LNCaP clone FGC (cell line): ENCODE results near the gene AGFG2.

Source experiments
- DNase-seq: peaks from one replicate; pipeline ENCODE4 v3.0.0-alpha.2; 2011; ENCODE audit warnings: low read depth
- H3K4me3 ChIP-seq: 2 replicates; pipeline ENCODE4 v1.5.1; 2011; ENCODE audit warnings: mild to moderate bottlenecking, low read depth, low read length, control low read depth
- TF ChIP-seq, protein P1 (sequence below): IDR thresholded peaks from 2 replicates; pipeline ENCODE4 v1.5.1; 2012; ENCODE audit warnings: mild to moderate bottlenecking; ENCODE audit not compliant: control insufficient read depth, insufficient read depth; ENCODE audit errors: extremely low read depth

Gene AGFG2

GRCh38 chr7:100595188-100595587 lies 56.2 kb downstream of the AGFG2 start:
- no peak overlapping the region for H3K4me3 ChIP-seq
- DNase-seq = no peak
- TF ChIP-seq, protein P1, sequence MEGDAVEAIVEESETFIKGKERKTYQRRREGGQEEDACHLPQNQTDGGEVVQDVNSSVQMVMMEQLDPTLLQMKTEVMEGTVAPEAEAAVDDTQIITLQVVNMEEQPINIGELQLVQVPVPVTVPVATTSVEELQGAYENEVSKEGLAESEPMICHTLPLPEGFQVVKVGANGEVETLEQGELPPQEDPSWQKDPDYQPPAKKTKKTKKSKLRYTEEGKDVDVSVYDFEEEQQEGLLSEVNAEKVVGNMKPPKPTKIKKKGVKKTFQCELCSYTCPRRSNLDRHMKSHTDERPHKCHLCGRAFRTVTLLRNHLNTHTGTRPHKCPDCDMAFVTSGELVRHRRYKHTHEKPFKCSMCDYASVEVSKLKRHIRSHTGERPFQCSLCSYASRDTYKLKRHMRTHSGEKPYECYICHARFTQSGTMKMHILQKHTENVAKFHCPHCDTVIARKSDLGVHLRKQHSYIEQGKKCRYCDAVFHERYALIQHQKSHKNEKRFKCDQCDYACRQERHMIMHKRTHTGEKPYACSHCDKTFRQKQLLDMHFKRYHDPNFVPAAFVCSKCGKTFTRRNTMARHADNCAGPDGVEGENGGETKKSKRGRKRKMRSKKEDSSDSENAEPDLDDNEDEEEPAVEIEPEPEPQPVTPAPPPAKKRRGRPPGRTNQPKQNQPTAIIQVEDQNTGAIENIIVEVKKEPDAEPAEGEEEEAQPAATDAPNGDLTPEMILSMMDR = no peak

GRCh38 chr7:100598425-100598824 lies 59.4 kb downstream of the AGFG2 start:
- no peak for DNase-seq
- TF ChIP-seq, protein P1 = no peak
- no peak overlapping the region for H3K4me3 ChIP-seq

GRCh38 chr7:100599911-100600729 lies 61.1 kb downstream of the AGFG2 start:
- DNase-seq = no peak
- no peak overlapping the region for H3K4me3 ChIP-seq
- TF ChIP-seq, protein P1 = no peak

DNA sequence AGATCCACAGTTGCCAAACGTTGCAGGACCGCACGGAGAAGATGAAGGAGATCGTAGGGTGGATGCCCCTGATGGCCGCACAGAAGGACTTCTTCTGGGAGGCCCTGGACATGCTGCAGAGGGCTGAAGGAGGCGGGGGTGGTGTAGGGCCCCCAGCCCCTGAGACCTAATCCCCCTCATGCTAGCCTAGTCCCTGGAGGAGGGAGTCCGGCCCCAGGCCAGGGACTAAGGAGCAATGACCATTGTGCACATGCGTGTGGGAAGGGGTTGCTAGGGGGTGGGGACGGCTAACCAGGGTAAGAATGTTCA lies 61.7 kb downstream of the AGFG2 start:
- no peak overlapping the region for H3K4me3 ChIP-seq
- TF ChIP-seq, protein P1 = no peak
- no peak for DNase-seq

- no peak overlapping the region for H3K4me3 ChIP-seq
Observed at GRCh38 chr7:100602889-100603725, 64.1 kb downstream of the AGFG2 start.

GRCh38 chr7:100603726-100604027 lies 64.7 kb downstream of the AGFG2 start:
- TF ChIP-seq, protein P1 = no peak
- no peak for DNase-seq
- H3K4me3 ChIP-seq = no peak overlapping the region

More at GRCh38 chr7:100602889-100603725, 64.1 kb downstream of the AGFG2 start:
- no peak for DNase-seq
- TF ChIP-seq, protein P1 = no peak
